Endothelial cell of umbilical vein (primary cell): Measurements from ENCODE around the gene RPP25. TPM values are rescaled to one million over a fixed set of nuclear protein-coding genes. Genes with fewer than 3 reads are reported as not detected.
"Not testable (repeated sequence)": the region's sequence is repeated elsewhere in the genome, so short reads cannot be mapped to it uniquely, and the experiment has no call there.

Source experiments
- BruUV-seq: library from RNA; stranded (reverse); fragments of 400-500 nt; replicated peaks from 2 replicates; lab custom pipeline; 2021; lab: Mats Ljungman, UMichigan
- CTCF ChIA-PET: fragments of 300-600, 350-600 bp; sonication (Branson Sonifier 250); formaldehyde crosslinking; loops from one replicate; lab custom pipeline; 2021; ENCODE audit warnings: antibody characterized with exemption, inconsistent platforms; lab: Charles Lee
- POLR2A ChIA-PET: fragments of 300-600, 350-600 bp; sonication (Branson Sonifier 250); formaldehyde crosslinking; loops from one replicate; lab custom pipeline; 2021; ENCODE audit warnings: antibody characterized with exemption, inconsistent platforms; lab: Charles Lee
- DNase-seq: peaks from one replicate; pipeline ENCODE4 v3.0.0-alpha.2; 2011; ENCODE audit warnings: low read depth, low spot score
- FAIRE-seq: peaks from 2 replicates; lab custom pipeline; 2011; peaks lifted over from hg19 to GRCh38; lab: Jason Lieb, UNC
- H2AFZ ChIP-seq: 2 replicates; pipeline ENCODE4 v1.6.0; 2012; ENCODE audit warnings: low read depth, low read length, control low read depth, inconsistent platforms
- H3K27ac ChIP-seq: 2 replicates; pipeline ENCODE4 v1.5.1; 2011; ENCODE audit warnings: low read depth, mild to moderate bottlenecking, control low read depth, low read length, moderate library complexity; ENCODE audit not compliant: insufficient read depth
- H3K27me3 ChIP-seq, 2 experiments: 2 replicates each; pipeline versions ENCODE4 v1.6.0 to v1.6.1; 2011; ENCODE audit warnings: low read length in 2 of 2, mixed read lengths in 1 of 2; ENCODE audit not compliant: control insufficient read depth in 2 of 2, insufficient read depth in 2 of 2
- H3K36me3 ChIP-seq, 2 experiments: 2 replicates in 1 of 2; 3 replicates in 1 of 2; pipeline ENCODE4 v1.5.1; 2011; ENCODE audit warnings: low read length in 2 of 2, mild to moderate bottlenecking in 1 of 2, moderate library complexity in 1 of 2; ENCODE audit not compliant: control insufficient read depth in 2 of 2, insufficient read depth in 2 of 2; ENCODE audit errors: extremely low read depth in 1 of 2
- H3K4me1 ChIP-seq: 3 replicates; pipeline ENCODE4 v1.5.1; 2011; ENCODE audit warnings: mild to moderate bottlenecking, low read length; ENCODE audit not compliant: control insufficient read depth, insufficient read depth; ENCODE audit errors: extremely low read depth
- H3K4me2 ChIP-seq: 2 replicates; pipeline ENCODE4 v1.6.1; 2011; ENCODE audit warnings: low read length, control low read depth, mixed read lengths; ENCODE audit not compliant: insufficient read depth
- H3K4me3 ChIP-seq, 3 experiments: fragments of 200-600 bp in 1 of 3; sonication (generic), shearing (Covaris generic) in 1 of 3; replicated peaks in 1 of 3; 2 replicates each; pipeline ENCODE4 v1.5.1; 2011 to 2016; ENCODE audit warnings: control low read depth in 3 of 3, low read length in 3 of 3, mild to moderate bottlenecking in 2 of 3, inconsistent platforms in 1 of 3, low read depth in 1 of 3, moderate library complexity in 1 of 3; ENCODE audit not compliant: insufficient read depth in 1 of 3
- H3K79me2 ChIP-seq: 2 replicates; pipeline ENCODE4 v1.6.0; 2012; ENCODE audit warnings: low read length, inconsistent platforms; ENCODE audit not compliant: control insufficient read depth, insufficient read depth
- H3K9ac ChIP-seq: replicated peaks from 2 replicates; pipeline ENCODE3; 2011; ENCODE audit warnings: low read length, control low read depth; ENCODE audit not compliant: insufficient read depth; ENCODE audit errors: extremely low read depth
- H3K9me1 ChIP-seq: replicated peaks from 3 replicates; pipeline ENCODE4 v1.6.0; 2011; ENCODE audit warnings: mild to moderate bottlenecking, low read length; ENCODE audit not compliant: control insufficient read depth, insufficient read depth; ENCODE audit errors: extremely low read depth
- H3K9me3 ChIP-seq: replicated peaks from 2 replicates; pipeline ENCODE4 v1.5.1; 2012; ENCODE audit warnings: low read length, inconsistent platforms; ENCODE audit not compliant: control insufficient read depth, insufficient read depth
- H4K20me1 ChIP-seq: replicated peaks from 2 replicates; pipeline ENCODE3; 2011; ENCODE audit warnings: mild to moderate bottlenecking, low read length; ENCODE audit not compliant: control insufficient read depth, insufficient read depth; ENCODE audit errors: extremely low read depth
- EZH2 ChIP-seq: IDR thresholded peaks from 2 replicates; pipeline ENCODE4 v1.6.1; 2012; ENCODE audit warnings: borderline replicate concordance, low read depth, mild to moderate bottlenecking, moderate library complexity, low read length, inconsistent platforms; ENCODE audit not compliant: severe bottlenecking
- FOS ChIP-seq: IDR thresholded peaks from 2 replicates; pipeline ENCODE4 v1.6.1; 2011; ENCODE audit warnings: mild to moderate bottlenecking, low read length, moderate library complexity, borderline replicate concordance; ENCODE audit not compliant: insufficient read depth
- GATA2 ChIP-seq: IDR thresholded peaks from 2 replicates; pipeline ENCODE4 v1.7.0; 2011; ENCODE audit warnings: low read depth, mild to moderate bottlenecking, moderate library complexity, mixed read lengths, low read length; ENCODE audit not compliant: insufficient read length, insufficient read depth
- JUN ChIP-seq: IDR thresholded peaks from 2 replicates; pipeline ENCODE4 v1.6.1; 2011; ENCODE audit warnings: borderline replicate concordance, low read depth; ENCODE audit not compliant: insufficient read length, insufficient read depth
- MYC ChIP-seq: IDR thresholded peaks from one replicate; pipeline ENCODE4 v1.6.1; 2011; ENCODE audit warnings: mild to moderate bottlenecking, low read depth, low read length
- POLR2A ChIP-seq: IDR thresholded peaks from 2 replicates; pipeline ENCODE4 v1.6.1; 2012; ENCODE audit warnings: low read depth, mild to moderate bottlenecking, control low read depth, low read length
- POLR2AphosphoS5 ChIP-seq: IDR thresholded peaks from 2 replicates; pipeline ENCODE4 v1.6.1; 2012; ENCODE audit warnings: low read depth, mild to moderate bottlenecking, control low read depth, low read length, moderate library complexity; ENCODE audit not compliant: insufficient read depth
- dilution Hi-C: fragments of 300-500 bp; cut with MboI; formaldehyde crosslinking; loops from one replicate; pipeline ENCODE4 v1.15.0; 2019; ENCODE audit warnings: low sequenced_read_pairs; ENCODE audit not compliant: extremely low pct_ligation_motif_present
- intact Hi-C: fragments of 100-400 bp; cut with micrococcal nuclease; formaldehyde crosslinking; loops from one replicate; pipeline ENCODE4 v1.10.0; 2022
- polyA plus RNA-seq, 4 experiments: library from polyadenylated mRNA; depleted of rRNA in 3 of 4; stranded (reverse) in 3 of 4; unstranded in 1 of 4; fragments of >200 nt; gene quantifications; 2 replicates each; pipeline versions ENCODE4 v1.2.1 to v1.2.3, GENCODE V29; 2011 to 2012; ENCODE audit warnings: missing spikeins in 1 of 4
- total RNA-seq: library from RNA; stranded (reverse); gene quantifications from 2 replicates; pipeline ENCODE4 v1.2.3, GENCODE V29; 2021
- TF ChIP-seq, protein P1 (sequence below): IDR thresholded peaks from 2 replicates; pipeline ENCODE4 v1.6.1; 2011; ENCODE audit not compliant: insufficient read depth, insufficient read length
- TF ChIP-seq, protein P2 (sequence below), 2 donors: IDR thresholded peaks; 1 replicate in 1 of 2; 2 replicates in 1 of 2; pipeline ENCODE4 v1.5.1; 2011; ENCODE audit warnings: low read length in 2 of 2, mild to moderate bottlenecking in 2 of 2, moderate library complexity in 2 of 2, control low read depth in 1 of 2, inconsistent platforms in 1 of 2, low read depth in 1 of 2; ENCODE audit not compliant: insufficient read depth in 1 of 2; ENCODE audit errors: extremely low read depth in 1 of 2

Gene RPP25
- total and polyA plus RNA-seq, 2 donors (not counting 3 experiments of a cell fraction or from before 2014, with no cell fraction given): 10.1 to 13.8 TPM

GRCh38 chr15:74917676-74918075 lies 38.9 kb downstream of the RPP25 start:
- peaks cover 8 to 16% of the 10 kb centered on the region in 2 experiments for H3K36me3 ChIP-seq
- no peaks in the 10 kb centered on the region for H3K27me3 ChIP-seq
- no peak for DNase-seq
- intact Hi-C loops (no loop called here), dilution Hi-C loops (no loop called here)
- H3K9ac ChIP-seq: no peak overlapping the region
- peak; percentile 44 for FAIRE-seq
- H3K4me1 ChIP-seq: peaks cover 3% of the 10 kb centered on the region
- ChIA-PET CTCF (interaction anchor here (1.3 kb wide), 3 partner anchors 11 to 16 kb away, joined by 3 to 7 read pairs (median 5); partner anchors contain the start of gene FAM219B), POLR2A (interaction anchor here (0.7 kb wide), 1 partner anchor 567 kb away, joined by 4 read pairs; no protein-coding TSS in a partner anchor)
- no peaks in the 10 kb centered on the region for H3K9me1 ChIP-seq
- BruUV-seq: no TSS peak
- H3K4me2 ChIP-seq: no peak overlapping the region
- no peak overlapping the region for H2AFZ ChIP-seq
- no peak overlapping the region for H3K4me3 ChIP-seq
- no peaks in the 10 kb centered on the region for H3K9me3 ChIP-seq
- H3K79me2 ChIP-seq: no peaks in the 10 kb centered on the region
- no peak overlapping the region for H3K27ac ChIP-seq
- no peaks in the 10 kb centered on the region for H4K20me1 ChIP-seq
- no peak for TF ChIP-seq EZH2
- no peak for TF ChIP-seq POLR2AphosphoS5
- no peak for TF ChIP-seq GATA2
- TF ChIP-seq POLR2A: no peak
- TF ChIP-seq, protein P1, sequence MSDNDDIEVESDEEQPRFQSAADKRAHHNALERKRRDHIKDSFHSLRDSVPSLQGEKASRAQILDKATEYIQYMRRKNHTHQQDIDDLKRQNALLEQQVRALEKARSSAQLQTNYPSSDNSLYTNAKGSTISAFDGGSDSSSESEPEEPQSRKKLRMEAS: no peak
- no peak for TF ChIP-seq JUN
- TF ChIP-seq, protein P2, sequence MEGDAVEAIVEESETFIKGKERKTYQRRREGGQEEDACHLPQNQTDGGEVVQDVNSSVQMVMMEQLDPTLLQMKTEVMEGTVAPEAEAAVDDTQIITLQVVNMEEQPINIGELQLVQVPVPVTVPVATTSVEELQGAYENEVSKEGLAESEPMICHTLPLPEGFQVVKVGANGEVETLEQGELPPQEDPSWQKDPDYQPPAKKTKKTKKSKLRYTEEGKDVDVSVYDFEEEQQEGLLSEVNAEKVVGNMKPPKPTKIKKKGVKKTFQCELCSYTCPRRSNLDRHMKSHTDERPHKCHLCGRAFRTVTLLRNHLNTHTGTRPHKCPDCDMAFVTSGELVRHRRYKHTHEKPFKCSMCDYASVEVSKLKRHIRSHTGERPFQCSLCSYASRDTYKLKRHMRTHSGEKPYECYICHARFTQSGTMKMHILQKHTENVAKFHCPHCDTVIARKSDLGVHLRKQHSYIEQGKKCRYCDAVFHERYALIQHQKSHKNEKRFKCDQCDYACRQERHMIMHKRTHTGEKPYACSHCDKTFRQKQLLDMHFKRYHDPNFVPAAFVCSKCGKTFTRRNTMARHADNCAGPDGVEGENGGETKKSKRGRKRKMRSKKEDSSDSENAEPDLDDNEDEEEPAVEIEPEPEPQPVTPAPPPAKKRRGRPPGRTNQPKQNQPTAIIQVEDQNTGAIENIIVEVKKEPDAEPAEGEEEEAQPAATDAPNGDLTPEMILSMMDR (IDR thresholded peaks at IDR 0.05; ENCODE audit: extremely low read depth in 1 of 2, insufficient read depth in 1 of 2, low read depth in 1 of 2, low read length in 2 of 2): no peak
- no peak for TF ChIP-seq MYC
- no peak for TF ChIP-seq FOS

DNA sequence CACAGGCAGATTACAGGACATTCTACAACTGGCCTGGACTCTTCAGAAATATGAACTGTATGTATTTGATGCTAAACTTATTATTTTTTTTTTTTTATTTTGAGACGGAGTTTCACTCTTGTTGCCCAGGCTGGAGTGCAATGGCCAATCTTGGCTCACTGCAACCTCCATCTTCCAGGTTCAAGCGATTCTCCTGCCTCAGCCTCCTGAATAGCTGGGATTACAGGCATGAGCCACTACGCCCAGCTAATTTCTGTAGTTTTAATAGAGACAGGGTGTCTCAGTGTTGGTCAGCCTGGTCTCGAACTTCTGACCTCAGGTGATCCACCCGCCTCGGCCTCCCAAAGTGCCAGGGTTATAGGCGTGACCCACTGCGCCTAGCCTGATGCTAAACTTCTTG lies 42.8 kb downstream of the RPP25 start:
- intact Hi-C loops, FAIRE-seq, H3K9me3 ChIP-seq, H3K36me3 ChIP-seq, H4K20me1 ChIP-seq, DNase-seq, H3K9me1 ChIP-seq, H3K27me3 ChIP-seq, H3K9ac ChIP-seq, H2AFZ ChIP-seq, H3K4me3 ChIP-seq, dilution Hi-C loops, H3K79me2 ChIP-seq, BruUV-seq, H3K4me2 ChIP-seq, H3K4me1 ChIP-seq, POLR2A ChIA-PET, H3K27ac ChIP-seq: not testable (repeated sequence)
- CTCF ChIA-PET: interaction anchor here (6.9 kb wide), 1 partner anchor 13 kb away, joined by 35 read pairs; no protein-coding TSS in a partner anchor
